Hepatocyte (in vitro differentiated cells): ENCODE measurements around the gene KRT36. TPM values are rescaled to one million over a fixed set of nuclear protein-coding genes. Genes with fewer than 3 reads are reported as not detected.

Experiments
- DNase-seq: peaks from one replicate; pipeline ENCODE4 v3.0.0-alpha.2; 2016; ENCODE audit warnings: low spot score
- H2AFZ ChIP-seq: fragments of 200-600 bp; sonication (generic); 2 replicates; pipeline ENCODE4 v1.6.0; 2016; ENCODE audit warnings: antibody characterized with exemption, mild to moderate bottlenecking
- H3K27ac ChIP-seq: fragments of 200-600 bp; sonication (generic); 2 replicates; pipeline ENCODE4 v1.5.1; 2016; ENCODE audit warnings: mild to moderate bottlenecking
- H3K27me3 ChIP-seq: fragments of 200-600 bp; sonication (generic); 2 replicates; pipeline ENCODE4 v1.6.1; 2016
- H3K36me3 ChIP-seq: fragments of 200-600 bp; sonication (generic); replicated peaks from 2 replicates; pipeline ENCODE4 v1.5.1; 2016; ENCODE audit warnings: low read depth; ENCODE audit not compliant: insufficient read depth
- H3K4me1 ChIP-seq: fragments of 200-600 bp; sonication (generic); 2 replicates; pipeline ENCODE4 v1.5.1; 2016; ENCODE audit warnings: mild to moderate bottlenecking, moderate library complexity; ENCODE audit not compliant: insufficient read depth
- H3K4me2 ChIP-seq: fragments of 200-600 bp; sonication (generic); 2 replicates; pipeline ENCODE4 v1.6.0; 2016
- H3K4me3 ChIP-seq: fragments of 200-600 bp; sonication (generic); 2 replicates; pipeline ENCODE4 v1.5.1; 2016; ENCODE audit warnings: mild to moderate bottlenecking
- H3K79me2 ChIP-seq: fragments of 200-600 bp; sonication (generic); 2 replicates; pipeline ENCODE4 v1.6.0; 2017; ENCODE audit warnings: mild to moderate bottlenecking
- H3K9me2 ChIP-seq: fragments of 200-600 bp; sonication (generic); replicated peaks from 2 replicates; pipeline ENCODE4 v1.6.0; 2017; ENCODE audit warnings: mild to moderate bottlenecking; ENCODE audit not compliant: insufficient read depth
- H3K9me3 ChIP-seq: fragments of 200-600 bp; sonication (generic); 2 replicates; pipeline ENCODE4 v1.5.1; 2016; ENCODE audit warnings: low read depth, mild to moderate bottlenecking
- H4K20me1 ChIP-seq: fragments of 200-600 bp; sonication (generic); 2 replicates; pipeline ENCODE4 v1.6.0; 2016; ENCODE audit warnings: mild to moderate bottlenecking; ENCODE audit not compliant: insufficient read depth, poor library complexity, severe bottlenecking
- CTCF ChIP-seq: fragments of 200-600 bp; sonication (generic); IDR thresholded peaks from 2 replicates; pipeline ENCODE4 v1.5.1; 2016; ENCODE audit warnings: antibody characterized with exemption, mild to moderate bottlenecking; ENCODE audit not compliant: poor library complexity
- EZH2 ChIP-seq: fragments of 200-600 bp; sonication (generic); IDR thresholded peaks from 2 replicates; pipeline ENCODE4 v1.6.1; 2016; ENCODE audit warnings: antibody characterized with exemption, mild to moderate bottlenecking, borderline replicate concordance
- EZH2phosphoT487 ChIP-seq: fragments of 200-600 bp; sonication (generic); IDR thresholded peaks from one replicate; pipeline ENCODE4 v1.6.1; 2018; ENCODE audit warnings: antibody characterized with exemption, mild to moderate bottlenecking, low read depth, moderate library complexity; ENCODE audit not compliant: unreplicated experiment, severe bottlenecking
- WGBS: methylation state at CpG from one replicate; pipeline ENCODE4 v1.1.6; 2016; ENCODE audit warnings: low lambda C conversion rate; ENCODE audit errors: missing lambda C conversion rate; 5-methylcytosine and 5-hydroxymethylcytosine counted together
- polyA plus RNA-seq: library from polyadenylated mRNA; unstranded; fragments of >200 nt; fragmentation: Nextera tagmentation; extraction: Ambion mirVana; gene quantifications from 2 replicates; pipeline ENCODE4 v1.2.1, GENCODE V29; 2016
- total RNA-seq: library from RNA; depleted of rRNA; stranded (reverse); fragments of >200 nt; gene quantifications from 2 replicates; pipeline ENCODE4 v1.2.3, GENCODE V29; 2014

KRT36 gene
- total and polyA plus RNA-seq, 2 experiments from 2014 or later = not detected

- no peaks in the 10 kb centered on the region for H3K9me3 ChIP-seq
- peaks cover 27% of the 10 kb centered on the region for H4K20me1 ChIP-seq
- WGBS = 88% methylated on average over 18 of the region's 19 CpGs
- peaks cover 21% of the 10 kb centered on the region for H3K79me2 ChIP-seq
- no peaks in the 10 kb centered on the region for H3K36me3 ChIP-seq
- H3K27ac ChIP-seq = peak overlapping the region; percentile 98
- H3K9me2 ChIP-seq = no peaks in the 10 kb centered on the region
- peak overlapping the region; percentile 78 for H3K4me2 ChIP-seq
- H3K4me1 ChIP-seq = peaks cover 48% of the 10 kb centered on the region
- no peak overlapping the region for H2AFZ ChIP-seq
- TF ChIP-seq EZH2 (no peak), CTCF (no peak)
- no peak overlapping the region for H3K4me3 ChIP-seq
- H3K27me3 ChIP-seq = no peaks in the 10 kb centered on the region
- no peak for DNase-seq
Measured at GRCh38 chr17:41523787-41524186, 34.1 kb upstream of the KRT36 start.

- TF ChIP-seq EZH2 (no peak), EZH2phosphoT487 (no peak), CTCF (no peak)
- Histone ChIP-seq H3K27me3 (no peaks in the 10 kb centered on the region), H3K9me3 (no peaks in the 10 kb centered on the region), H3K4me2 (peak overlapping the region; percentile 78), H4K20me1 (peaks cover 27% of the 10 kb centered on the region), H3K9me2 (no peaks in the 10 kb centered on the region), H2AFZ (no peak overlapping the region), H3K4me1 (peaks cover 47% of the 10 kb centered on the region), H3K79me2 (peaks cover 21% of the 10 kb centered on the region), H3K4me3 (no peak overlapping the region), H3K36me3 (no peaks in the 10 kb centered on the region), H3K27ac (peak overlapping the region; percentile 98)
- no peak for DNase-seq
- WGBS = 54% methylated on average over 4 of the region's 4 CpGs
Measured at GRCh38 chr17:41523225-41523593, 33.5 kb upstream of the KRT36 start.

GRCh38 chr17:41522301-41523224, 32.9 kb upstream of the KRT36 start:
- peak overlapping the region; percentile 78 for H3K4me2 ChIP-seq
- WGBS = 73% methylated on average over 12 of the region's 12 CpGs
- no peaks in the 10 kb centered on the region for H3K27me3 ChIP-seq
- DNase-seq = peak; percentile 69
- peaks cover 16% of the 10 kb centered on the region for H3K79me2 ChIP-seq
- H3K27ac ChIP-seq = peak overlapping the region; percentile 98
- H3K36me3 ChIP-seq = no peaks in the 10 kb centered on the region
- H3K9me3 ChIP-seq = no peaks in the 10 kb centered on the region
- peaks cover 47% of the 10 kb centered on the region for H3K4me1 ChIP-seq
- TF ChIP-seq CTCF (no peak), EZH2 (no peak), EZH2phosphoT487 (no peak)
- no peaks in the 10 kb centered on the region for H3K9me2 ChIP-seq
- H2AFZ ChIP-seq = no peak overlapping the region
- peaks cover 24% of the 10 kb centered on the region for H4K20me1 ChIP-seq
- no peak overlapping the region for H3K4me3 ChIP-seq
